Kidney epithelial cell (primary cell): ENCODE results near the gene RCC1. TPM values are rescaled to one million over a fixed set of nuclear protein-coding genes. Genes with fewer than 3 reads are reported as not detected.
"Not testable (repeated sequence)": the region's sequence is repeated elsewhere in the genome, so short reads cannot be mapped to it uniquely, and the experiment has no call there.

Experiments used
- DNase-seq: peaks from one replicate; pipeline ENCODE4 v3.0.0-alpha.2; 2010; ENCODE audit warnings: low read depth
- H3K27me3 ChIP-seq: 2 replicates; pipeline ENCODE4 v1.6.0; 2011; ENCODE audit warnings: low read length; ENCODE audit not compliant: control insufficient read depth, insufficient read depth
- H3K36me3 ChIP-seq: 2 replicates; pipeline ENCODE4 v1.5.1; 2011; ENCODE audit warnings: low read length; ENCODE audit not compliant: control insufficient read depth, insufficient read depth
- H3K4me3 ChIP-seq: 2 replicates; pipeline ENCODE4 v1.5.1; 2011; ENCODE audit warnings: low read depth, mild to moderate bottlenecking, control low read depth, low read length
- CTCF ChIP-seq: IDR thresholded peaks from 2 replicates; pipeline ENCODE4 v1.5.1; 2011; ENCODE audit warnings: mild to moderate bottlenecking, moderate library complexity, low read length, control low read depth, inconsistent platforms; ENCODE audit not compliant: insufficient read depth, poor library complexity, severe bottlenecking
- total RNA-seq: library from RNA; depleted of rRNA; stranded (reverse); fragments of >200 nt; gene quantifications from 2 replicates; pipeline ENCODE4 v1.2.3, GENCODE V29; 2015

Gene RCC1
- total RNA-seq, 1 donor from 2014 or later: 45.2 TPM

DNA sequence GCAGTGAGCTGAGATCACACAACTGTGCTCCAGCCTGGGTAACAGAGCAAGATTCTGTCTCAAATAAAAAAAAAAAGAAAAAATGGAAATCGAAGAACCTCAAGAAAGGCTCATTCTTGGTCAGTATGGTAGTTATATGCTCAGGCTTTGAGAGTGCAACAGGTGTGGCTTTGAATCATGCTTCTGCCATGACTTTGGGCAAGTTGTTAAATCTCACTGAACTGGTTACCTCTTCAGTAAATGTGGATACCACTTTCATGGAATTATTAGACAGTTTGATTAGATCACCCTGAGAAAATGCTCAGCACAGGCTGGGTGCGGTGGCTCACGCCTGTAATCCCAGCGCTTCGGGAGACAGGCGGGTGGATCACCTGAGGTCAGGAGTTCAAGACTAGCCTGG is 59.9 kb downstream of the RCC1 start:
- no peak for TF ChIP-seq CTCF
- Histone ChIP-seq H3K4me3 (no peak overlapping the region), H3K27me3 (no peaks in the 10 kb centered on the region), H3K36me3 (peaks cover 5% of the 10 kb centered on the region)
- DNase-seq: no peak

DNA sequence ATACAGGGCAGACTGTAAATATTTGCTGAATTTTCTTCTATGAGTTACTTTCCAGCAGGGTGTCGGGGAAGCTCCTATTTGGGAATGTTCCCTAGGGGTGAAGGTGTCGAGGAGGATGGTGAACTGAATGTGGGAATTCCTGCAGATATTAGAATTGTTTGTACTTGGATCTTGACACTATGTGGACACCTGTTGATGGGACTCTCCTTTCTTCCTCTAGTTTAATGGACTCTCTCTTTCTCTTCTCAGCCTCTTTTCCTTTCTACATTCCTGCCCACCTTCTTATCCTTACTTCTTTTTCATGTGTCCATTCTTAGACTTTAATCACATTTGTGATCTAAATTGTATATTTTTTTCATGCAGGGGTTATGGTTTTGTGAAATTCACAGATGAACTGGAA is 61.1 kb downstream of the RCC1 start:
- no peak overlapping the region for H3K4me3 ChIP-seq

GRCh38 chr1:28571911-28572310 is 66.1 kb downstream of the RCC1 start:
- Histone ChIP-seq H3K4me3 (no peak overlapping the region), H3K36me3 (peaks cover 4% of the 10 kb centered on the region), H3K27me3 (no peaks in the 10 kb centered on the region)
- no peak for DNase-seq
- no peak for TF ChIP-seq CTCF

More for the DNA sequence above, 61.1 kb downstream of the RCC1 start:
- TF ChIP-seq CTCF: no peak
- DNase-seq: no peak
- Histone ChIP-seq H3K27me3 (no peaks in the 10 kb centered on the region), H3K36me3 (peaks cover 4% of the 10 kb centered on the region)

DNA sequence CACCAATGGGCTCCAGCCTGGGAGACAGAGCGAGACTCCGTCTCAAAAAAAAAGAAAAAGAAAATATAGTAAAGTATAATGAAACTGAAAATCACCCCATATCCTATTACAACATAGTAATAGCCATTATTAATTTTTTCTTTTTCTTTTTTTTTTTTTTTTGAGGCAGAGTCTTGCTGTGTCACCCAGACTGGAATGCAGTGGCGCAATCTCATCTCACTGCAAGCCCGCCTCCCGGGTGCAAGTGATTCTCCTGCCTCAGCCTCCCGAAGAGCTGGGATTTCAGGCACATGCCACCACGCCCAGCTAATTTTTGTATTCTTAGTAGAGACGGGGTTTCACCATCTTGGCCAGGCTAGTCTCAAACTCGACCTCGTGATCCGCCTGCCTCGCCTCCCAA is 67.0 kb downstream of the RCC1 start:
- H3K27me3 ChIP-seq, H3K4me3 ChIP-seq, H3K36me3 ChIP-seq, DNase-seq: not testable (repeated sequence)

- no peaks in the 10 kb centered on the region for H3K27me3 ChIP-seq
- H3K4me3 ChIP-seq: no peak overlapping the region
- TF ChIP-seq CTCF: no peak
- peaks cover 1% of the 10 kb centered on the region for H3K36me3 ChIP-seq
- no peak for DNase-seq
Observed at GRCh38 chr1:28573564-28573963, 67.7 kb downstream of the RCC1 start.

- Histone ChIP-seq H3K4me3 (no peak overlapping the region), H3K27me3 (no peaks in the 10 kb centered on the region), H3K36me3 (peaks cover 1% of the 10 kb centered on the region)
- no peak for TF ChIP-seq CTCF
- no peak for DNase-seq
Observed at GRCh38 chr1:28577052-28577678, 71.3 kb downstream of the RCC1 start.
